Measurements from ENCODE around the gene ZNF148.

DNA sequence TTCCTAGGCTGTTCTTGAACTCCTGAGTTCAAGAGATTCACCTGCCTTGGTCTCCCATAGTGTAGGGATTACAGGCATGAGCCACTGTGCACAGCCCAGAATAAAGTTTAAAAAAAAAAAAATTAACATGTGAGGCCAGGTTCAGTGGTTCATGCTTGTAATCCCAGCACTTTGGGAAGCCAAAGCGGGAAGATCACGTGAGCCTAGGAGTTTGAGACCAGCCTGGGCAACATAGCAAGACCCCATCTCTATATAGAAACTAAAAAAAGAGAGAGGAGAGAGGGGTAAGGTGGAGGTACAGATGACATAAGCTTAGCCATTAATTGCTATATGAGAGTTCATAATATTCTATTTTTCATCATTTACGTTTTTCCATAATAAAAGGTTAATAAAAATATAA is 21.5 kb downstream of the ZNF148 start:
- TF ChIP-seq ZNF274 (IDR thresholded peaks at IDR 0.05; ENCODE audit: low read depth, low read length), result no peak
- TF ChIP-seq SUZ12 (IDR thresholded peaks at IDR 0.05; ENCODE audit: extremely low read depth, insufficient read depth, insufficient read length), result no peak
- no peak for TF ChIP-seq YY1 (IDR thresholded peaks at IDR 0.05; ENCODE audit: insufficient read depth, insufficient read length)
